ENCODE measurements around the gene HIBCH. TPM values are rescaled to one million over a fixed set of nuclear protein-coding genes. Genes with fewer than 3 reads are reported as not detected.

The HIBCH gene
- total and polyA plus RNA-seq, 2 experiments from 2014 or later = 25.7 to 42.3 TPM

DNA sequence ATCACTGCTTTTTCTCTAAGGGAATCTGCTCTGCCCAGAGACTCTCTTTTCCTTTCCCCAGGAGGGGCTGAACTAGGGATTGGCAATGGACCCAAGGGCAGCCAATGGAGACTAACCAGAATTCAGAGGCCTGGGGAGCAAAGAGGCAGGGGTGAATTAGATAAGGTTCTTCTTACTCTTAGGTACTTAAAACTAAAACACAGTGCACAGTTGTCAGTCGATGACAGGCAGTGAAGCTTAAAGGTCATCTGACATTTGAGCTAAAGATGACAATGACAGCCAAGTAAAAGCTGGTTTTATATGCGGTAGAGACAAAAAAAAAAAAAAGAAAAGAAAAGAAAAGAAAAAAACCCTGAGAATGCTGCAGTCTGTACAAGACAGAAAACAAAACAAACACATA, 57.8 kb downstream of the HIBCH start:
- no peak for DNase-seq (ENCODE audit: low spot score)
- no peak for ATAC-seq
- Histone ChIP-seq H4K20me1 (replicated peaks; ENCODE audit: insufficient read depth) (no peaks in the 10 kb centered on the region), H3K27me3 (ENCODE audit: insufficient read depth) (no peaks in the 10 kb centered on the region), H3K9me2 (ENCODE audit: insufficient read depth) (no peaks in the 10 kb centered on the region), H3K36me3 (ENCODE audit: insufficient read depth) (no peaks in the 10 kb centered on the region), H3K79me2 (replicated peaks; ENCODE audit: insufficient read depth) (no peaks in the 10 kb centered on the region), H3K4me1 (ENCODE audit: insufficient read depth) (no peaks in the 10 kb centered on the region), H3K4me2 (no peak overlapping the region), H2AFZ (no peak overlapping the region), H3K27ac (ENCODE audit: low read depth) (no peak overlapping the region), H3K4me3 (no peak overlapping the region), H3F3A (replicated peaks; ENCODE audit: low read depth) (no peaks in the 10 kb centered on the region)
- no peak for TF ChIP-seq ZNF114 (CRISPR knock-in tag; IDR thresholded peaks at IDR 0.05)
- TF ChIP-seq, protein P1, sequence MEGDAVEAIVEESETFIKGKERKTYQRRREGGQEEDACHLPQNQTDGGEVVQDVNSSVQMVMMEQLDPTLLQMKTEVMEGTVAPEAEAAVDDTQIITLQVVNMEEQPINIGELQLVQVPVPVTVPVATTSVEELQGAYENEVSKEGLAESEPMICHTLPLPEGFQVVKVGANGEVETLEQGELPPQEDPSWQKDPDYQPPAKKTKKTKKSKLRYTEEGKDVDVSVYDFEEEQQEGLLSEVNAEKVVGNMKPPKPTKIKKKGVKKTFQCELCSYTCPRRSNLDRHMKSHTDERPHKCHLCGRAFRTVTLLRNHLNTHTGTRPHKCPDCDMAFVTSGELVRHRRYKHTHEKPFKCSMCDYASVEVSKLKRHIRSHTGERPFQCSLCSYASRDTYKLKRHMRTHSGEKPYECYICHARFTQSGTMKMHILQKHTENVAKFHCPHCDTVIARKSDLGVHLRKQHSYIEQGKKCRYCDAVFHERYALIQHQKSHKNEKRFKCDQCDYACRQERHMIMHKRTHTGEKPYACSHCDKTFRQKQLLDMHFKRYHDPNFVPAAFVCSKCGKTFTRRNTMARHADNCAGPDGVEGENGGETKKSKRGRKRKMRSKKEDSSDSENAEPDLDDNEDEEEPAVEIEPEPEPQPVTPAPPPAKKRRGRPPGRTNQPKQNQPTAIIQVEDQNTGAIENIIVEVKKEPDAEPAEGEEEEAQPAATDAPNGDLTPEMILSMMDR (conservative IDR thresholded peaks at IDR 0.05; ENCODE audit: low read depth in 2 of 2) = no peak
- TF ChIP-seq CREB1 (CRISPR knock-in tag; IDR thresholded peaks at IDR 0.05; ENCODE audit: low read depth) = no peak
- no peak for TF ChIP-seq STAT1 (IDR thresholded peaks at IDR 0.05; ENCODE audit: unreplicated experiment)
- TF ChIP-seq, protein P2, sequence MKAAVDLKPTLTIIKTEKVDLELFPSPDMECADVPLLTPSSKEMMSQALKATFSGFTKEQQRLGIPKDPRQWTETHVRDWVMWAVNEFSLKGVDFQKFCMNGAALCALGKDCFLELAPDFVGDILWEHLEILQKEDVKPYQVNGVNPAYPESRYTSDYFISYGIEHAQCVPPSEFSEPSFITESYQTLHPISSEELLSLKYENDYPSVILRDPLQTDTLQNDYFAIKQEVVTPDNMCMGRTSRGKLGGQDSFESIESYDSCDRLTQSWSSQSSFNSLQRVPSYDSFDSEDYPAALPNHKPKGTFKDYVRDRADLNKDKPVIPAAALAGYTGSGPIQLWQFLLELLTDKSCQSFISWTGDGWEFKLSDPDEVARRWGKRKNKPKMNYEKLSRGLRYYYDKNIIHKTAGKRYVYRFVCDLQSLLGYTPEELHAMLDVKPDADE (IDR thresholded peaks at IDR 0.05) = no peak
- no peak for TF ChIP-seq ZNF331 (CRISPR knock-in tag; IDR thresholded peaks at IDR 0.05; ENCODE audit: low read depth)
- no peak for TF ChIP-seq JUNB (IDR thresholded peaks at IDR 0.05; ENCODE audit: unreplicated experiment)
- TF ChIP-seq, protein P3, sequence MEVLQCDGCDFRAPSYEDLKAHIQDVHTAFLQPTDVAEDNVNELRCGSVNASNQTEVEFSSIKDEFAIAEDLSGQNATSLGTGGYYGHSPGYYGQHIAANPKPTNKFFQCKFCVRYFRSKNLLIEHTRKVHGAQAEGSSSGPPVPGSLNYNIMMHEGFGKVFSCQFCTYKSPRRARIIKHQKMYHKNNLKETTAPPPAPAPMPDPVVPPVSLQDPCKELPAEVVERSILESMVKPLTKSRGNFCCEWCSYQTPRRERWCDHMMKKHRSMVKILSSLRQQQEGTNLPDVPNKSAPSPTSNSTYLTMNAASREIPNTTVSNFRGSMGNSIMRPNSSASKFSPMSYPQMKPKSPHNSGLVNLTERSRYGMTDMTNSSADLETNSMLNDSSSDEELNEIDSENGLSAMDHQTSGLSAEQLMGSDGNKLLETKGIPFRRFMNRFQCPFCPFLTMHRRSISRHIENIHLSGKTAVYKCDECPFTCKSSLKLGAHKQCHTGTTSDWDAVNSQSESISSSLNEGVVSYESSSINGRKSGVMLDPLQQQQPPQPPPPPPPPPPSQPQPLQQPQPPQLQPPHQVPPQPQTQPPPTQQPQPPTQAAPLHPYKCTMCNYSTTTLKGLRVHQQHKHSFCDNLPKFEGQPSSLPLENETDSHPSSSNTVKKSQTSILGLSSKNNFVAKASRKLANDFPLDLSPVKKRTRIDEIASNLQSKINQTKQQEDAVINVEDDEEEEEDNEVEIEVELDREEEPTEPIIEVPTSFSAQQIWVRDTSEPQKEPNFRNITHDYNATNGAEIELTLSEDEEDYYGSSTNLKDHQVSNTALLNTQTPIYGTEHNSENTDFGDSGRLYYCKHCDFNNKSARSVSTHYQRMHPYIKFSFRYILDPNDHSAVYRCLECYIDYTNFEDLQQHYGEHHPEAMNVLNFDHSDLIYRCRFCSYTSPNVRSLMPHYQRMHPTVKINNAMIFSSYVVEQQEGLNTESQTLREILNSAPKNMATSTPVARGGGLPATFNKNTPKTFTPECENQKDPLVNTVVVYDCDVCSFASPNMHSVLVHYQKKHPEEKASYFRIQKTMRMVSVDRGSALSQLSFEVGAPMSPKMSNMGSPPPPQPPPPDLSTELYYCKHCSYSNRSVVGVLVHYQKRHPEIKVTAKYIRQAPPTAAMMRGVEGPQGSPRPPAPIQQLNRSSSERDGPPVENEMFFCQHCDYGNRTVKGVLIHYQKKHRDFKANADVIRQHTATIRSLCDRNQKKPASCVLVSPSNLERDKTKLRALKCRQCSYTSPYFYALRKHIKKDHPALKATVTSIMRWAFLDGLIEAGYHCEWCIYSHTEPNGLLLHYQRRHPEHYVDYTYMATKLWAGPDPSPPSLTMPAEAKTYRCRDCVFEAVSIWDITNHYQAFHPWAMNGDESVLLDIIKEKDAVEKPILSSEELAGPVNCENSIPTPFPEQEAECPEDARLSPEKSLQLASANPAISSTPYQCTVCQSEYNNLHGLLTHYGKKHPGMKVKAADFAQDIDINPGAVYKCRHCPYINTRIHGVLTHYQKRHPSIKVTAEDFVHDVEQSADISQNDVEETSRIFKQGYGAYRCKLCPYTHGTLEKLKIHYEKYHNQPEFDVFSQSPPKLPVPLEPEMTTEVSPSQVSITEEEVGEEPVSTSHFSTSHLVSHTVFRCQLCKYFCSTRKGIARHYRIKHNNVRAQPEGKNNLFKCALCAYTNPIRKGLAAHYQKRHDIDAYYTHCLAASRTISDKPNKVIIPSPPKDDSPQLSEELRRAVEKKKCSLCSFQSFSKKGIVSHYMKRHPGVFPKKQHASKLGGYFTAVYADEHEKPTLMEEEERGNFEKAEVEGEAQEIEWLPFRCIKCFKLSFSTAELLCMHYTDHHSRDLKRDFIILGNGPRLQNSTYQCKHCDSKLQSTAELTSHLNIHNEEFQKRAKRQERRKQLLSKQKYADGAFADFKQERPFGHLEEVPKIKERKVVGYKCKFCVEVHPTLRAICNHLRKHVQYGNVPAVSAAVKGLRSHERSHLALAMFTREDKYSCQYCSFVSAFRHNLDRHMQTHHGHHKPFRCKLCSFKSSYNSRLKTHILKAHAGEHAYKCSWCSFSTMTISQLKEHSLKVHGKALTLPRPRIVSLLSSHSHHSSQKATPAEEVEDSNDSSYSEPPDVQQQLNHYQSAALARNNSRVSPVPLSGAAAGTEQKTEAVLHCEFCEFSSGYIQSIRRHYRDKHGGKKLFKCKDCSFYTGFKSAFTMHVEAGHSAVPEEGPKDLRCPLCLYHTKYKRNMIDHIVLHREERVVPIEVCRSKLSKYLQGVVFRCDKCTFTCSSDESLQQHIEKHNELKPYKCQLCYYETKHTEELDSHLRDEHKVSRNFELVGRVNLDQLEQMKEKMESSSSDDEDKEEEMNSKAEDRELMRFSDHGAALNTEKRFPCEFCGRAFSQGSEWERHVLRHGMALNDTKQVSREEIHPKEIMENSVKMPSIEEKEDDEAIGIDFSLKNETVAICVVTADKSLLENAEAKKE (CRISPR knock-in tag; IDR thresholded peaks at IDR 0.05) = no peak
- TF ChIP-seq, protein P4, sequence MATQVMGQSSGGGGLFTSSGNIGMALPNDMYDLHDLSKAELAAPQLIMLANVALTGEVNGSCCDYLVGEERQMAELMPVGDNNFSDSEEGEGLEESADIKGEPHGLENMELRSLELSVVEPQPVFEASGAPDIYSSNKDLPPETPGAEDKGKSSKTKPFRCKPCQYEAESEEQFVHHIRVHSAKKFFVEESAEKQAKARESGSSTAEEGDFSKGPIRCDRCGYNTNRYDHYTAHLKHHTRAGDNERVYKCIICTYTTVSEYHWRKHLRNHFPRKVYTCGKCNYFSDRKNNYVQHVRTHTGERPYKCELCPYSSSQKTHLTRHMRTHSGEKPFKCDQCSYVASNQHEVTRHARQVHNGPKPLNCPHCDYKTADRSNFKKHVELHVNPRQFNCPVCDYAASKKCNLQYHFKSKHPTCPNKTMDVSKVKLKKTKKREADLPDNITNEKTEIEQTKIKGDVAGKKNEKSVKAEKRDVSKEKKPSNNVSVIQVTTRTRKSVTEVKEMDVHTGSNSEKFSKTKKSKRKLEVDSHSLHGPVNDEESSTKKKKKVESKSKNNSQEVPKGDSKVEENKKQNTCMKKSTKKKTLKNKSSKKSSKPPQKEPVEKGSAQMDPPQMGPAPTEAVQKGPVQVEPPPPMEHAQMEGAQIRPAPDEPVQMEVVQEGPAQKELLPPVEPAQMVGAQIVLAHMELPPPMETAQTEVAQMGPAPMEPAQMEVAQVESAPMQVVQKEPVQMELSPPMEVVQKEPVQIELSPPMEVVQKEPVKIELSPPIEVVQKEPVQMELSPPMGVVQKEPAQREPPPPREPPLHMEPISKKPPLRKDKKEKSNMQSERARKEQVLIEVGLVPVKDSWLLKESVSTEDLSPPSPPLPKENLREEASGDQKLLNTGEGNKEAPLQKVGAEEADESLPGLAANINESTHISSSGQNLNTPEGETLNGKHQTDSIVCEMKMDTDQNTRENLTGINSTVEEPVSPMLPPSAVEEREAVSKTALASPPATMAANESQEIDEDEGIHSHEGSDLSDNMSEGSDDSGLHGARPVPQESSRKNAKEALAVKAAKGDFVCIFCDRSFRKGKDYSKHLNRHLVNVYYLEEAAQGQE (IDR thresholded peaks at IDR 0.05; ENCODE audit: unreplicated experiment) = no peak
- TF ChIP-seq EZH2 (IDR thresholded peaks at IDR 0.05; ENCODE audit: low read depth, unreplicated experiment) = no peak
- H3K4me3 Mint-ChIP-seq = no peak overlapping the region
- no peak overlapping the region for H3K27ac Mint-ChIP-seq
- no peaks in the 10 kb centered on the region for H3K27me3 Mint-ChIP-seq (ENCODE audit: insufficient read depth, low read depth, poor library complexity)
- peaks cover 21% of the 10 kb centered on the region; the same call in 2 of the 3 replicates for H3K36me3 Mint-ChIP-seq (ENCODE audit: low read depth)
- peaks cover 3% of the 10 kb centered on the region; the same call in 1 of the 3 replicates for H3K9me3 Mint-ChIP-seq
- no peaks in the 10 kb centered on the region for H3K4me1 Mint-ChIP-seq
